H9 (cell line): ENCODE data around the gene ABR. TPM values are rescaled to one million over a fixed set of nuclear protein-coding genes. Genes with fewer than 3 reads are reported as not detected.

Experiments
- DNase-seq: peaks from one replicate; pipeline ENCODE4 v3.0.0-alpha.2; 2017
- H2AFZ ChIP-seq: one replicate; pipeline ENCODE4 v1.6.1; 2013; ENCODE audit warnings: mild to moderate bottlenecking, low read length, control low read depth, moderate library complexity
- H2AK5ac ChIP-seq: 2 replicates; pipeline ENCODE4 v1.6.1; 2013; ENCODE audit warnings: low read length, control low read depth, mixed read lengths; ENCODE audit not compliant: insufficient read length
- H2BK120ac ChIP-seq: one replicate; pipeline ENCODE4 v1.6.1; 2013; ENCODE audit warnings: low read depth, mild to moderate bottlenecking, low read length, control low read depth, inconsistent platforms; ENCODE audit not compliant: poor library complexity, severe bottlenecking
- H2BK12ac ChIP-seq: 2 replicates; pipeline ENCODE4 v1.6.1; 2013; ENCODE audit warnings: low read length, control low read depth, mixed read lengths, low read depth; ENCODE audit not compliant: insufficient read length
- H2BK15ac ChIP-seq: 2 replicates; pipeline ENCODE4 v1.6.1; 2013; ENCODE audit warnings: low read depth, low read length, control low read depth
- H2BK20ac ChIP-seq: one replicate; pipeline ENCODE4 v1.6.1; 2013; ENCODE audit warnings: low read depth, mild to moderate bottlenecking, low read length, control low read depth, inconsistent platforms; ENCODE audit not compliant: poor library complexity, severe bottlenecking
- H2BK5ac ChIP-seq: 2 replicates; pipeline ENCODE4 v1.6.1; 2013; ENCODE audit warnings: low read length, control low read depth, mixed read lengths; ENCODE audit not compliant: insufficient read length
- H3K14ac ChIP-seq: 2 replicates; pipeline ENCODE4 v1.6.1; 2013; ENCODE audit warnings: low read length, control low read depth; ENCODE audit not compliant: insufficient read depth
- H3K18ac ChIP-seq: 2 replicates; pipeline ENCODE4 v1.6.1; 2013; ENCODE audit warnings: low read depth, mild to moderate bottlenecking, mixed read lengths, low read length, control low read depth; ENCODE audit not compliant: insufficient read length
- H3K23ac ChIP-seq: 2 replicates; pipeline ENCODE4 v1.6.1; 2013; ENCODE audit warnings: low read length, control low read depth, mixed read lengths, low read depth; ENCODE audit not compliant: insufficient read length
- H3K23me2 ChIP-seq: 2 replicates; pipeline ENCODE4 v1.6.1; 2013; ENCODE audit warnings: low read depth, mild to moderate bottlenecking, mixed read lengths, low read length, control low read depth; ENCODE audit not compliant: insufficient read length, poor library complexity, severe bottlenecking
- H3K27ac ChIP-seq: 2 replicates; pipeline ENCODE4 v1.5.1; 2013; ENCODE audit warnings: low read length, control low read depth, mixed read lengths, low read depth; ENCODE audit not compliant: insufficient read length
- H3K27me3 ChIP-seq: 2 replicates; pipeline ENCODE4 v1.6.1; 2013; ENCODE audit warnings: low read length, control low read depth, inconsistent platforms; ENCODE audit not compliant: insufficient read depth
- H3K4ac ChIP-seq: 2 replicates; pipeline ENCODE4 v1.6.1; 2013; ENCODE audit warnings: low read depth, mild to moderate bottlenecking, control low read depth, inconsistent platforms, low read length, moderate library complexity
- H3K4me1 ChIP-seq: 2 replicates; pipeline ENCODE4 v1.6.1; 2013; ENCODE audit warnings: low read length, control low read depth, inconsistent platforms; ENCODE audit not compliant: insufficient read depth
- H3K4me2 ChIP-seq: 2 replicates; pipeline ENCODE4 v1.6.1; 2013; ENCODE audit warnings: low read length, control low read depth, mixed read lengths; ENCODE audit not compliant: insufficient read length, insufficient read depth
- H3K56ac ChIP-seq: 2 replicates; pipeline ENCODE4 v1.6.1; 2013; ENCODE audit warnings: low read depth, mild to moderate bottlenecking, mixed read lengths, low read length, control low read depth; ENCODE audit not compliant: insufficient read length
- H3K79me1 ChIP-seq: 2 replicates; pipeline ENCODE4 v1.6.1; 2013; ENCODE audit warnings: low read depth, mild to moderate bottlenecking, moderate library complexity, low read length, control low read depth, inconsistent platforms; ENCODE audit not compliant: insufficient read depth, poor library complexity, severe bottlenecking
- H3K79me2 ChIP-seq: 2 replicates; pipeline ENCODE4 v1.6.1; 2013; ENCODE audit warnings: low read length, control low read depth, inconsistent platforms; ENCODE audit not compliant: insufficient read depth
- H3K9ac ChIP-seq: 2 replicates; pipeline ENCODE4 v1.6.1; 2013; ENCODE audit warnings: low read length, control low read depth, mixed read lengths; ENCODE audit not compliant: insufficient read length; ENCODE audit errors: extremely low read depth
- H3K9me3 ChIP-seq: one replicate; pipeline ENCODE4 v1.6.1; 2013; ENCODE audit warnings: low read depth, low read length, inconsistent platforms; ENCODE audit not compliant: control insufficient read depth
- H3T11ph ChIP-seq: one replicate; pipeline ENCODE4 v1.6.1; 2013; ENCODE audit warnings: mild to moderate bottlenecking, low read length, control low read depth, inconsistent platforms
- H4K20me1 ChIP-seq: one replicate; pipeline ENCODE4 v1.6.1; 2013; ENCODE audit not compliant: control insufficient read depth, insufficient read length, insufficient read depth
- H4K5ac ChIP-seq: 2 replicates; pipeline ENCODE4 v1.6.1; 2013; ENCODE audit warnings: low read depth, mild to moderate bottlenecking, mixed read lengths, low read length, control low read depth; ENCODE audit not compliant: insufficient read length
- H4K8ac ChIP-seq: replicated peaks from 2 replicates; pipeline ENCODE4 v1.6.1; 2013; ENCODE audit warnings: low read length, control low read depth, mixed read lengths, low read depth; ENCODE audit not compliant: insufficient read length
- H4K91ac ChIP-seq: 2 replicates; pipeline ENCODE4 v1.6.1; 2013; ENCODE audit warnings: low read depth, mild to moderate bottlenecking, moderate library complexity, mixed read lengths, low read length, control low read depth; ENCODE audit not compliant: insufficient read length
- H3K27ac Mint-ChIP-seq, 3 experiments: 2 replicates in 2 of 3; 3 replicates in 1 of 3; pipeline ENCODE4 v1.8.0; 2020 to 2021; ENCODE audit warnings: mixed read lengths in 3 of 3, mild to moderate bottlenecking in 1 of 3, moderate library complexity in 1 of 3
- H3K27me3 Mint-ChIP-seq: 2 replicates; pipeline ENCODE4 v1.8.0; 2021; ENCODE audit warnings: low read depth, mild to moderate bottlenecking, moderate library complexity, mixed read lengths
- H3K36me3 Mint-ChIP-seq, 3 experiments: 2 replicates in 2 of 3; 3 replicates in 1 of 3; pipeline ENCODE4 v1.8.0; 2020 to 2021; ENCODE audit warnings: low read depth in 3 of 3, mixed read lengths in 3 of 3; ENCODE audit not compliant: insufficient read depth in 1 of 3
- H3K4me1 Mint-ChIP-seq, 2 experiments: 2 replicates each; pipeline ENCODE4 v1.8.0; 2020; ENCODE audit warnings: mixed read lengths in 2 of 2
- H3K4me3 Mint-ChIP-seq, 2 experiments: 2 replicates in 1 of 2; 3 replicates in 1 of 2; pipeline ENCODE4 v1.8.0; 2020 to 2021; ENCODE audit warnings: mild to moderate bottlenecking in 2 of 2, mixed read lengths in 2 of 2, moderate library complexity in 1 of 2
- H3K9me3 Mint-ChIP-seq, 2 experiments: 2 replicates in 1 of 2; 3 replicates in 1 of 2; pipeline ENCODE4 v1.8.0; 2020; ENCODE audit warnings: mild to moderate bottlenecking in 2 of 2, mixed read lengths in 2 of 2, moderate library complexity in 1 of 2
- CTCF ChIP-seq: fragments of 200-600 bp; sonication (generic); conservative IDR thresholded peaks from 3 replicates; pipeline ENCODE4 v1.8.0; 2021; ENCODE audit warnings: antibody characterized with exemption, mild to moderate bottlenecking
- WGBS: extraction: QIAGEN DNeasy Blood & Tissue Kit; methylation state at CpG from one replicate; pipeline ENCODE4 v1.1.7; 2013; ENCODE audit warnings: missing lambda C conversion rate, low lambda C conversion rate, mixed read lengths; ENCODE audit not compliant: insufficient read length; ENCODE audit errors: extremely low coverage; 5-methylcytosine and 5-hydroxymethylcytosine counted together
- total RNA-seq: library from RNA; stranded (reverse); gene quantifications from 2 replicates; pipeline ENCODE4 v1.2.1, GENCODE V29; 2021

Gene ABR
- total RNA-seq, 1 experiment from 2014 or later: 34.7 TPM

DNA sequence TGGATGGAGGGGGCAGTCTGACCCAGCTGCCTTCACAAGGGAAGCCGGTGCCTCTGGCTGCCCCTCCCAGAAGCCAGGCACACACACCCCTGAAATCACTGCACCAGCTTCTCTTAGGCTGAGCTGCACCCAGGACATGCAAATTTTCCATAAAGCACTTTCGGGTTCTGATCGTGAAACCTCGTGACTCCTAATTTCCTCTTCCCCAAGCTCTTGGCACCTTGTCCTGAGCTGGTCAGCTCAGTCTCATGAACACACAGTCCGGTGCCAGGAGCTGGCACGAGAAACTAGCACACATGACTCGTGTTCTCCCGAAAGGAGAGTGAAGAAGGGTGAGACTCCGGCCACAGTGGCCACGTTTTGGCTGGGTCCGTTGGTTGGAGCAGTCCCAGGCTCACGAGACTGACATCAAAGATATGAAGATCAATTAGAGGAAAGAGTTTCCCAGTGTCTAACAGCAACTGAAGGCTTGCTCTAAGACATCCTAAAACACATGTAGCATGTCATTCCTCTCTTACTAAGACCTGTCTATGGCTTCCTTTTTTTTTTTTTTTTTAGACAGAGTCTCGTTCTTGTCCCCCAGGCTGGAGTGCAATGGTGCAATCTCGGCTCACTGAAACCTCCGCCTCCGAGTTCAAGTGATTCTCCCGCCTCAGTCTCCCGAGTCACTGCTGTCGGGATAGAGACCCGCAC is 9.2 kb upstream of the ABR start:
- H3K79me1 ChIP-seq: no peaks in the 10 kb centered on the region
- Mint-ChIP-seq H3K4me3 (no peak overlapping the region), H3K27me3 (peaks cover 36% of the 10 kb centered on the region), H3K36me3 (no peaks in the 10 kb centered on the region), H3K27ac (peak overlapping the region in 1 of 3 experiments; percentile 43; a peak in 2 of 7 replicates), H3K9me3 (no peaks in the 10 kb centered on the region), H3K4me1 (peaks cover 7 to 15% of the 10 kb centered on the region in 2 experiments)
- H3T11ph ChIP-seq: no peak overlapping the region
- H3K23ac ChIP-seq: no peak overlapping the region
- no CpG with 5 or more reads among the region's 20 CpGs for WGBS
- no peaks in the 10 kb centered on the region for H3K23me2 ChIP-seq
- no peaks in the 10 kb centered on the region for H3K9me3 ChIP-seq
- TF ChIP-seq CTCF: no peak
- H3K9ac ChIP-seq: no peak overlapping the region
- no peak overlapping the region for H2BK120ac ChIP-seq
- H2BK15ac ChIP-seq: no peak overlapping the region
- DNase-seq: no peak
- no peaks in the 10 kb centered on the region for H3K79me2 ChIP-seq
- H2BK12ac ChIP-seq: no peak overlapping the region
- no peaks in the 10 kb centered on the region for H3K27me3 ChIP-seq
- H3K18ac ChIP-seq: no peak overlapping the region
- H2AK5ac ChIP-seq: no peak overlapping the region
- no peak overlapping the region for H2BK20ac ChIP-seq
- no peak overlapping the region for H3K27ac ChIP-seq
- H4K8ac ChIP-seq: no peak overlapping the region
- no peak overlapping the region for H3K4me2 ChIP-seq
- no peak overlapping the region for H4K5ac ChIP-seq
- H4K20me1 ChIP-seq: no peaks in the 10 kb centered on the region
- no peak overlapping the region for H2BK5ac ChIP-seq
- H4K91ac ChIP-seq: no peak overlapping the region
- H2AFZ ChIP-seq: no peak overlapping the region
- no peaks in the 10 kb centered on the region for H3K4me1 ChIP-seq
- H3K4ac ChIP-seq: no peak overlapping the region
- no peak overlapping the region for H3K56ac ChIP-seq
- H3K14ac ChIP-seq: no peak overlapping the region
